GM23248 (cell line): Measurements from ENCODE around the gene DUS3L.

Source experiments
- EZH2 ChIP-seq: fragments of 200-600 bp; sonication (generic); IDR thresholded peaks from 2 replicates; pipeline ENCODE4 v1.6.1; 2018; ENCODE audit warnings: antibody characterized with exemption, mild to moderate bottlenecking; ENCODE audit not compliant: insufficient read depth, poor library complexity, severe bottlenecking
- EZH2phosphoT487 ChIP-seq: fragments of 200-600 bp; sonication (generic); IDR thresholded peaks from 2 replicates; pipeline ENCODE4 v1.6.1; 2018; ENCODE audit warnings: antibody characterized with exemption, moderate library complexity, mild to moderate bottlenecking, low read depth; ENCODE audit not compliant: insufficient read depth

- TF ChIP-seq EZH2phosphoT487: no peak
- no peak for TF ChIP-seq EZH2
These were observed 16.0 kb downstream of the DUS3L start for GRCh38 chr19:5774921-5775320.
